Measurements from ENCODE around the gene SH3BGR.

- TF ChIP-seq CTCF (IDR thresholded peaks at IDR 0.05) (peak; percentile 53 to 75 (median 59)), POLR2A (IDR thresholded peaks at IDR 0.05) (no peak)
Observed at GRCh38 chr21:39441502-39442475, 10.0 kb upstream of the SH3BGR start.

Measured in body of pancreas (tissue), 4 donors.